GM23248 (cell line): ENCODE results near the gene ACTL6A. TPM values are rescaled to one million over a fixed set of nuclear protein-coding genes. Genes with fewer than 3 reads are reported as not detected.
A peak's percentile ranks its signal among the peaks of the same experiment; 100 is the strongest.

Experiments used
- DNase-seq: peaks from one replicate; pipeline ENCODE4 v3.0.0-alpha.2; 2015
- H2AFZ ChIP-seq: fragments of 200-600 bp; sonication (generic); 2 replicates; pipeline ENCODE4 v1.6.1; 2016; ENCODE audit warnings: antibody characterized with exemption
- H3F3A ChIP-seq: fragments of 200-600 bp; sonication (generic); 2 replicates; pipeline ENCODE4 v1.6.1; 2016; ENCODE audit warnings: mild to moderate bottlenecking, antibody characterized with exemption, mixed run types; ENCODE audit not compliant: insufficient read depth
- H3K27ac ChIP-seq: fragments of 200-600 bp; sonication (generic); 2 replicates; pipeline ENCODE4 v1.5.1; 2016; ENCODE audit warnings: mild to moderate bottlenecking
- H3K27me3 ChIP-seq: fragments of 200-600 bp; sonication (generic); replicated peaks from 2 replicates; pipeline ENCODE4 v1.6.1; 2016; ENCODE audit warnings: mild to moderate bottlenecking; ENCODE audit not compliant: insufficient read depth
- H3K36me3 ChIP-seq: fragments of 200-600 bp; sonication (generic); 2 replicates; pipeline ENCODE4 v1.6.1; 2016; ENCODE audit warnings: low read depth, mild to moderate bottlenecking
- H3K4me1 ChIP-seq: fragments of 200-600 bp; sonication (generic); 2 replicates; pipeline ENCODE4 v1.6.1; 2016; ENCODE audit warnings: mild to moderate bottlenecking; ENCODE audit not compliant: insufficient read depth
- H3K4me2 ChIP-seq: fragments of 200-600 bp; sonication (generic); one replicate; pipeline ENCODE4 v1.6.1; 2016; ENCODE audit warnings: mild to moderate bottlenecking; ENCODE audit not compliant: unreplicated experiment
- H3K4me3 ChIP-seq: fragments of 200-600 bp; sonication (generic); 2 replicates; pipeline ENCODE4 v1.5.1; 2016; ENCODE audit warnings: mild to moderate bottlenecking
- H3K79me2 ChIP-seq: fragments of 200-600 bp; sonication (generic); 2 replicates; pipeline ENCODE4 v1.6.1; 2016; ENCODE audit warnings: mild to moderate bottlenecking; ENCODE audit not compliant: insufficient read depth
- H3K9ac ChIP-seq: fragments of 200-600 bp; sonication (generic); 2 replicates; pipeline ENCODE4 v1.6.1; 2016; ENCODE audit warnings: mild to moderate bottlenecking
- H3K9me2 ChIP-seq: fragments of 200-600 bp; sonication (generic); 2 replicates; pipeline ENCODE4 v1.6.1; 2016; ENCODE audit warnings: mixed run types, mild to moderate bottlenecking, moderate library complexity; ENCODE audit not compliant: insufficient read depth
- H3K9me3 ChIP-seq: fragments of 200-600 bp; sonication (generic); one replicate; pipeline ENCODE4 v1.6.1; 2017; ENCODE audit warnings: low read depth
- H4K20me1 ChIP-seq: fragments of 200-600 bp; sonication (generic); 2 replicates; pipeline ENCODE4 v1.6.0; 2016; ENCODE audit not compliant: insufficient read depth
- EZH2 ChIP-seq: fragments of 200-600 bp; sonication (generic); IDR thresholded peaks from 2 replicates; pipeline ENCODE4 v1.6.1; 2018; ENCODE audit warnings: antibody characterized with exemption, mild to moderate bottlenecking; ENCODE audit not compliant: insufficient read depth, poor library complexity, severe bottlenecking
- EZH2phosphoT487 ChIP-seq: fragments of 200-600 bp; sonication (generic); IDR thresholded peaks from 2 replicates; pipeline ENCODE4 v1.6.1; 2018; ENCODE audit warnings: antibody characterized with exemption, moderate library complexity, mild to moderate bottlenecking, low read depth; ENCODE audit not compliant: insufficient read depth
- WGBS, 2 experiments: methylation state at CpG; one replicate each; pipeline ENCODE4 v1.1.6; 2015 to 2017; ENCODE audit warnings: low lambda C conversion rate in 2 of 2, low coverage in 1 of 2; ENCODE audit errors: missing lambda C conversion rate in 2 of 2; 5-methylcytosine and 5-hydroxymethylcytosine counted together
- in situ Hi-C: fragments of 300-500 bp; cut with MboI; formaldehyde crosslinking; loops from 2 replicates; pipeline ENCODE4 v1.15.0; 2020
- polyA plus RNA-seq: library from polyadenylated mRNA; unstranded; fragments of >200 nt; fragmentation: Nextera tagmentation; extraction: Ambion mirVana; gene quantifications from 2 replicates; pipeline ENCODE4 v1.2.1, GENCODE V29; 2016
- total RNA-seq: library from RNA; depleted of rRNA; stranded (reverse); fragments of >200 nt; shearing (Covaris generic); gene quantifications from 2 replicates; pipeline ENCODE4 v1.2.3, GENCODE V29; 2014

Gene ACTL6A
- total and polyA plus RNA-seq, 2 experiments from 2014 or later = 82.9 to 98.6 TPM

- H3K27me3 ChIP-seq = no peaks in the 10 kb centered on the region
- H3F3A ChIP-seq = peaks cover 19% of the 10 kb centered on the region
- no peak for DNase-seq
- H3K9me3 ChIP-seq = no peaks in the 10 kb centered on the region
- no peaks in the 10 kb centered on the region for H3K4me1 ChIP-seq
- peaks cover 80% of the 10 kb centered on the region for H3K36me3 ChIP-seq
- no peak overlapping the region for H3K4me2 ChIP-seq
- no peak overlapping the region for H3K4me3 ChIP-seq
- no peaks in the 10 kb centered on the region for H4K20me1 ChIP-seq
- TF ChIP-seq EZH2 = no peak
- TF ChIP-seq EZH2phosphoT487 = no peak
- no peaks in the 10 kb centered on the region for H3K9me2 ChIP-seq
- no peak overlapping the region for H2AFZ ChIP-seq
- no peak overlapping the region for H3K9ac ChIP-seq
- WGBS, 2 experiments = 98 to 100% methylated on average over 1 of the region's 1 CpG
- in situ Hi-C loops = no loop called here
- H3K27ac ChIP-seq = no peak overlapping the region
- H3K79me2 ChIP-seq = peaks cover 15% of the 10 kb centered on the region
These were observed 28.6 kb downstream of the ACTL6A start for GRCh38 chr3:179591313-179591712.

DNA sequence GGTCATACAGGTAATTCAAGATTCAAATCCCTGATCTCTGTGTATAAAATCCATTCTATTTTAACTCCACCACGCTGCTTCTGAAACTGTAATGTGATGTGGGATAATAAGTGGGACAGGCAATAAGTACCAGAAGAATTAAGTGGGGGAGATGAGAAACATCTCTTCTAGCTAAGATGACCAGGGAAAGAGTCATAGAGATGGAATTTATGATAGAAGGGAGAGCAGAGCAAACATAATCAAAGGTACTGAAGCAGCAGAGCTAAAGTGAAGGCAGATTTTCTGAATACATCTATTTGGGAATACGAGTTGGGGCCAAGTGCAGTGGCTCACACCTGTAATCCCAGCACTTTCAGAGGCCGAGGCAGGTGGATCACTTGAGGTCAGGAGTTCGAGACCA lies 36.8 kb downstream of the ACTL6A start:
- no peak overlapping the region for H3K27ac ChIP-seq
- H3K9ac ChIP-seq = no peak overlapping the region
- TF ChIP-seq EZH2 (no peak), EZH2phosphoT487 (no peak)
- peaks cover 95% of the 10 kb centered on the region for H3K79me2 ChIP-seq
- peaks cover 8% of the 10 kb centered on the region for H3K4me1 ChIP-seq
- no peaks in the 10 kb centered on the region for H3K27me3 ChIP-seq
- H3F3A ChIP-seq = no peaks in the 10 kb centered on the region
- no peaks in the 10 kb centered on the region for H4K20me1 ChIP-seq
- H3K4me3 ChIP-seq = no peak overlapping the region
- peaks cover 65% of the 10 kb centered on the region for H3K36me3 ChIP-seq
- no peaks in the 10 kb centered on the region for H3K9me3 ChIP-seq
- H2AFZ ChIP-seq = no peak overlapping the region
- DNase-seq = peak; percentile 12
- H3K9me2 ChIP-seq = no peaks in the 10 kb centered on the region
- 85% methylated on average over 4 of the region's 4 CpGs for WGBS, 2 experiments
- in situ Hi-C loops = no loop called here
- no peak overlapping the region for H3K4me2 ChIP-seq

DNA sequence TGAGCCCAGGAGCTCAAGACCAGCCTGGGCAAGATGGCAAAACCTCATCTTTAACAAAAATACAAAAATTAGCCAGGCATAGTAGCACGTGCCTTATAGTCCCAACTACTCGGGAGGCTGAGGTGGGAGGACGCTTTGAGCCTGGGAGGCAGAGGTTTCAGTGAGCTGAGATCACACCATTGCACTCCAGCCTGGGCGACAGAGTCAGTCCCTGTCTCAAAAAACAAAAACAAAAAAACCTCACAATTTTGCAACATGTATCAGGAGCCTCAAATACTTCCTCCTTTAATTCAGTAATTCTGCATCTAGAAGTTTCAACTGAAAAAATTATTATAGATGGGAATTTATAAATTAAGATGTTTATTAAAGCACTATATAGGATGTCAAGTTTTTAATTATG lies 40.6 kb downstream of the ACTL6A start:
- in situ Hi-C loops = no loop called here

DNA sequence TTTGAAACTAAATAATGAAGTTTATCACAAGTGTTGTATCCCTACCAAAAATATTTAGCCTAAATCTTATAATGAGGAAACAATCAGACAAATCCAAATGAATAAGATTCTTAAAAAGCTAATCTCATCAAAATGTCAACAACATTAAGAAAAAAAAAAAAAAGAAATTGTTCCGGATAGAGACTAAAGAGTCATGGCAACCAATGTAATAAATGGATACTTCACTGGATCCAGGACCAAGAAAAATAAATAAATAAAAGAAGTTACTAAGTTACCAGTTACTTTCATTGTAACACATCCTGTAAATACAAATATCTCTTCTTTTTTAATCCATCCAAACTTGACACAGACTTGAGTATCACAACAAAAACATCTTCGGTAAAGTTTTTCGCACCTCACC lies 41.1 kb downstream of the ACTL6A start:
- TF ChIP-seq EZH2phosphoT487 = no peak
- TF ChIP-seq EZH2 = no peak
- peaks cover 32% of the 10 kb centered on the region for H3K36me3 ChIP-seq
- DNase-seq = peak; percentile 53
- H3K27me3 ChIP-seq = no peaks in the 10 kb centered on the region
- H3F3A ChIP-seq = no peaks in the 10 kb centered on the region
- H3K79me2 ChIP-seq = peaks cover 97% of the 10 kb centered on the region
- in situ Hi-C loops = no loop called here
- H3K4me1 ChIP-seq = peaks cover 13% of the 10 kb centered on the region
- H3K27ac ChIP-seq = peak overlapping the region; percentile 92
- WGBS, 2 experiments = 2% methylated on average over 3 of the region's 3 CpGs
- no peaks in the 10 kb centered on the region for H3K9me2 ChIP-seq
- H3K4me3 ChIP-seq = peak overlapping the region; percentile 99
- peak overlapping the region; percentile 98 for H3K9ac ChIP-seq
- H3K9me3 ChIP-seq = no peaks in the 10 kb centered on the region
- peak overlapping the region; percentile 98 for H2AFZ ChIP-seq
- H3K4me2 ChIP-seq = peak overlapping the region; percentile 95
- no peaks in the 10 kb centered on the region for H4K20me1 ChIP-seq

More for the DNA sequence above, 40.6 kb downstream of the ACTL6A start:
- peak overlapping the region; percentile 98 for H3K9ac ChIP-seq
- H3K4me3 ChIP-seq = peak overlapping the region; percentile 99
- no peaks in the 10 kb centered on the region for H3F3A ChIP-seq
- peaks cover 13% of the 10 kb centered on the region for H3K4me1 ChIP-seq
- no peaks in the 10 kb centered on the region for H3K9me3 ChIP-seq
- H3K27ac ChIP-seq = peak overlapping the region; percentile 92; the same call in 1 of the 2 replicates
- H2AFZ ChIP-seq = no peak overlapping the region
- TF ChIP-seq EZH2 (no peak), EZH2phosphoT487 (no peak)
- peaks cover 36% of the 10 kb centered on the region for H3K36me3 ChIP-seq
- DNase-seq = peak; percentile 3
- no peaks in the 10 kb centered on the region for H3K27me3 ChIP-seq
- peaks cover 97% of the 10 kb centered on the region for H3K79me2 ChIP-seq
- H4K20me1 ChIP-seq = no peaks in the 10 kb centered on the region
- 33 to 39% methylated on average over 4 of the region's 4 CpGs for WGBS, 2 experiments
- peak overlapping the region; percentile 95 for H3K4me2 ChIP-seq
- H3K9me2 ChIP-seq = no peaks in the 10 kb centered on the region
